OCI-LY7 (cell line): Measurements from ENCODE around the gene CHPT1. TPM values are rescaled to one million over a fixed set of nuclear protein-coding genes. Genes with fewer than 3 reads are reported as not detected.

Experiments used
- BruUV-seq: library from RNA; stranded (reverse); fragments of 400-500 nt; replicated peaks from 2 replicates; lab custom pipeline; 2021; lab: Mats Ljungman, UMichigan
- CTCF ChIA-PET: fragments of 300-600 bp; sonication (Branson Sonifier 250); formaldehyde crosslinking; loops from one replicate; lab custom pipeline; 2022; ENCODE audit warnings: antibody characterized with exemption; ENCODE audit not compliant: unreplicated experiment; lab: Charles Lee
- POLR2A ChIA-PET: fragments of 300-600 bp; sonication (Branson Sonifier 250); formaldehyde crosslinking; loops from one replicate; lab custom pipeline; 2022; ENCODE audit warnings: antibody characterized with exemption; lab: Charles Lee
- DNase-seq: peaks from one replicate; pipeline ENCODE4 v3.0.0-alpha.2; 2015; ENCODE audit warnings: low spot score
- H2AFZ ChIP-seq: fragments of 200-600 bp; sonication (generic), shearing (Covaris generic); 2 replicates; pipeline ENCODE4 v1.6.1; 2014; ENCODE audit warnings: mild to moderate bottlenecking, antibody characterized with exemption, low read length, moderate library complexity
- H3K27ac ChIP-seq: fragments of 200-600 bp; sonication (generic); 2 replicates; pipeline ENCODE4 v1.5.1; 2014; ENCODE audit warnings: mixed run types, low read depth, mild to moderate bottlenecking, moderate library complexity, low read length, inconsistent platforms; ENCODE audit not compliant: poor library complexity, severe bottlenecking
- H3K36me3 ChIP-seq: fragments of 200-600 bp; sonication (generic); 2 replicates; pipeline ENCODE4 v1.6.1; 2014; ENCODE audit warnings: mild to moderate bottlenecking, antibody characterized with exemption, low read length, moderate library complexity, mixed read lengths; ENCODE audit not compliant: insufficient read depth
- H3K4me1 ChIP-seq: fragments of 200-600 bp; sonication (generic); 2 replicates; pipeline ENCODE4 v1.5.1; 2014; ENCODE audit warnings: mild to moderate bottlenecking, low read length; ENCODE audit not compliant: insufficient read depth, poor library complexity, severe bottlenecking
- H3K4me2 ChIP-seq: fragments of 200-600 bp; sonication (generic); 2 replicates; pipeline ENCODE4 v1.6.1; 2014; ENCODE audit warnings: mild to moderate bottlenecking, low read length
- H3K4me3 ChIP-seq: fragments of 200-600 bp; sonication (generic); 2 replicates; pipeline ENCODE4 v1.5.1; 2014; ENCODE audit warnings: mild to moderate bottlenecking, low read depth, low read length; ENCODE audit not compliant: poor library complexity, severe bottlenecking
- H3K79me2 ChIP-seq: fragments of 200-600 bp; sonication (generic); 2 replicates; pipeline ENCODE4 v1.6.1; 2016; ENCODE audit warnings: low read depth, mild to moderate bottlenecking, low read length, moderate library complexity, mixed read lengths; ENCODE audit not compliant: insufficient read depth
- H3K9me2 ChIP-seq: fragments of 200-600 bp; sonication (generic); 2 replicates; pipeline ENCODE4 v1.6.1; 2016; ENCODE audit warnings: mild to moderate bottlenecking, low read length, mixed read lengths; ENCODE audit not compliant: insufficient read depth
- H3K9me3 ChIP-seq: fragments of 200-600 bp; sonication (generic); 2 replicates; pipeline ENCODE4 v1.6.1; 2014; ENCODE audit warnings: mild to moderate bottlenecking, mixed run types, low read length, mixed read lengths
- H4K20me1 ChIP-seq: fragments of 200-600 bp; sonication (generic); 2 replicates; pipeline ENCODE4 v1.6.1; 2014; ENCODE audit warnings: mild to moderate bottlenecking, antibody characterized with exemption, low read length, moderate library complexity, mixed read lengths; ENCODE audit not compliant: insufficient read depth
- CTCF ChIP-seq: fragments of 200-600 bp; sonication (generic); conservative IDR thresholded peaks from 2 replicates; pipeline ENCODE4 v1.5.1; 2014; ENCODE audit warnings: mild to moderate bottlenecking, antibody characterized with exemption, low read length, moderate library complexity, mixed read lengths
- EZH2phosphoT487 ChIP-seq: fragments of 200-600 bp; sonication (generic); IDR thresholded peaks from 2 replicates; pipeline ENCODE4 v1.6.1; 2018; ENCODE audit warnings: low read depth, borderline replicate concordance, mild to moderate bottlenecking, mixed run types, antibody characterized with exemption, low read length, moderate library complexity, mixed read lengths
- intact Hi-C: fragments of 100-400 bp; cut with micrococcal nuclease; formaldehyde crosslinking; loops from one replicate; pipeline ENCODE4 v1.10.0; 2022; ENCODE audit not compliant: unreplicated experiment
- total RNA-seq, 2 experiments: library from RNA; depleted of rRNA in 1 of 2; stranded (reverse); fragments of >200 nt in 1 of 2; shearing (Covaris generic) in 1 of 2; gene quantifications; 2 replicates each; pipeline ENCODE4 v1.2.3, GENCODE V29; 2014 to 2022

CHPT1 gene
- total RNA-seq, 2 experiments from 2014 or later: 44.3 to 56.6 TPM

- Histone ChIP-seq H3K36me3 (no peaks in the 10 kb centered on the region; the same call in 1 of the 2 replicates), H3K4me3 (no peak overlapping the region), H3K4me1 (peaks cover 27% of the 10 kb centered on the region), H3K79me2 (no peaks in the 10 kb centered on the region), H3K4me2 (peak overlapping the region; percentile 47), H4K20me1 (no peaks in the 10 kb centered on the region), H3K27ac (no peak overlapping the region), H3K9me3 (peaks cover 6% of the 10 kb centered on the region; the same call in 1 of the 2 replicates), H2AFZ (peak overlapping the region; percentile 41; the same call in 1 of the 2 replicates), H3K9me2 (no peaks in the 10 kb centered on the region)
- CTCF ChIA-PET: no interaction called here
- DNase-seq: no peak
- TF ChIP-seq CTCF (no peak), EZH2phosphoT487 (no peak)
- no TSS peak for BruUV-seq
- intact Hi-C loops: no loop called here
- POLR2A ChIA-PET: no interaction called here
These were observed 5.8 kb upstream of the CHPT1 start for GRCh38 chr12:101691503-101692096.

DNA sequence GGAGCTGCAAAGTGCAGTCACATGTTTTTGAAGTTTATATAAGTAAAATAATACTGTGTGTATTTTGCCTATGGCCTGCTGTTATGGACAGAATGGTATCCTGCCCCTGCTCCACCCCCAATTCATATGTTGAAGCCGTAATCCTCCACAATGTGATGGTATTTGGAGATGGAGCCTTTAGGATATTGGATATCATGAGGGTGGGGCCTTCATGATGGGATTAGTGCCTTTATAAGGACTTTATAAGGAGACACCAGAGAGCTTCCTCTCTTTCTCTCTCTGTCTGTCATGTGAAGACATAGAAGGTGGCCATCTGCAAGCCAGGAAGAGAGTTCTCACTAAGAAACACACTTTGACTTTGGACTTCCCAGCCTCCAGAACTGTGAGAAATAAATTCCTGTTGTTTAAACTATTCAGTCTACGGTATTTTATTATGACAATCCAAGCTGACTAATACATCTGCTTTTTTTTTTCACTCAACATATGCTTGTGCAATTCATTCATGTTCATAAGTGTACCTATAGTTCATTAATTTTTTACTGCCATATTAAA lies 3.1 kb upstream of the CHPT1 start:
- no TSS peak for BruUV-seq
- CTCF ChIA-PET: interaction anchor here (0.5 kb wide), 1 partner anchor 147 kb away, joined by 4 read pairs; no protein-coding TSS in a partner anchor
- Histone ChIP-seq H4K20me1 (no peaks in the 10 kb centered on the region), H3K9me3 (peaks cover 6% of the 10 kb centered on the region; the same call in 1 of the 2 replicates), H3K9me2 (no peaks in the 10 kb centered on the region), H3K27ac (no peak overlapping the region), H3K4me3 (no peak overlapping the region), H3K36me3 (no peaks in the 10 kb centered on the region; the same call in 1 of the 2 replicates), H2AFZ (no peak overlapping the region), H3K4me2 (no peak overlapping the region), H3K79me2 (peaks cover 7% of the 10 kb centered on the region; the same call in 1 of the 2 replicates), H3K4me1 (peaks cover 41% of the 10 kb centered on the region)
- no peak for TF ChIP-seq CTCF
- TF ChIP-seq EZH2phosphoT487: no peak
- intact Hi-C loops: no loop called here
- no peak for DNase-seq
- POLR2A ChIA-PET: interaction anchor here (0.6 to 1.3 kb wide), 2 partner anchors 12 to 314 kb away, joined by 5 to 6 read pairs; no protein-coding TSS in a partner anchor

GRCh38 chr12:101694986-101695385 lies 2.5 kb upstream of the CHPT1 start:
- H3K27ac ChIP-seq: no peak overlapping the region
- H3K9me3 ChIP-seq: peaks cover 6% of the 10 kb centered on the region; the same call in 1 of the 2 replicates
- POLR2A ChIA-PET: no interaction called here
- no peaks in the 10 kb centered on the region; the same call in 1 of the 2 replicates for H3K36me3 ChIP-seq
- CTCF ChIA-PET: no interaction called here
- no peak overlapping the region for H2AFZ ChIP-seq
- no peak overlapping the region for H3K4me2 ChIP-seq
- peaks cover 47% of the 10 kb centered on the region for H3K4me1 ChIP-seq
- intact Hi-C loops: loop anchor here (5.0 kb wide), 1 partner anchor 137 kb away; the partner anchor contains the start of gene GNPTAB
- H3K79me2 ChIP-seq: peaks cover 12% of the 10 kb centered on the region; the same call in 1 of the 2 replicates
- no peaks in the 10 kb centered on the region for H4K20me1 ChIP-seq
- DNase-seq: no peak
- no TSS peak for BruUV-seq
- no peaks in the 10 kb centered on the region for H3K9me2 ChIP-seq
- no peak overlapping the region for H3K4me3 ChIP-seq
- TF ChIP-seq CTCF (no peak), EZH2phosphoT487 (no peak)
